OCI-LY1 (cell line): ENCODE data around the gene FMN1.

Experiments
- H2AFZ ChIP-seq: fragments of 200-600 bp; sonication (generic), shearing (Covaris generic); 2 replicates; pipeline ENCODE4 v1.6.0; 2014; ENCODE audit warnings: antibody characterized with exemption, mild to moderate bottlenecking, low read length
- H3F3A ChIP-seq: fragments of 200-600 bp; sonication (generic), shearing (Covaris generic); 2 replicates; pipeline ENCODE4 v1.6.0; 2014; ENCODE audit warnings: mild to moderate bottlenecking, antibody characterized with exemption, low read length, moderate library complexity; ENCODE audit not compliant: insufficient read depth
- H3K27ac ChIP-seq: fragments of 200-600 bp; sonication (generic); 2 replicates; pipeline ENCODE4 v1.5.1; 2014; ENCODE audit warnings: low read length, mixed run types, mild to moderate bottlenecking, low read depth; ENCODE audit not compliant: poor library complexity, severe bottlenecking
- H3K27me3 ChIP-seq: fragments of 200-600 bp; sonication (generic); 2 replicates; pipeline ENCODE4 v1.6.0; 2014; ENCODE audit warnings: antibody characterized with exemption, mild to moderate bottlenecking, low read length, moderate library complexity; ENCODE audit not compliant: insufficient read depth
- H3K36me3 ChIP-seq: fragments of 200-600 bp; sonication (generic); 2 replicates; pipeline ENCODE4 v1.6.1; 2014; ENCODE audit warnings: mild to moderate bottlenecking, antibody characterized with exemption, low read length, moderate library complexity, mixed read lengths; ENCODE audit not compliant: insufficient read depth
- H3K4me1 ChIP-seq: fragments of 200-600 bp; sonication (generic); 2 replicates; pipeline ENCODE4 v1.5.1; 2014; ENCODE audit warnings: mild to moderate bottlenecking, low read length, moderate library complexity; ENCODE audit not compliant: insufficient read depth, severe bottlenecking
- H3K4me2 ChIP-seq: fragments of 200-600 bp; sonication (generic), shearing (Covaris generic); 2 replicates; pipeline ENCODE4 v1.6.1; 2014; ENCODE audit warnings: low read length
- H3K4me3 ChIP-seq: fragments of 200-600 bp; sonication (generic); 2 replicates; pipeline ENCODE4 v1.5.1; 2014; ENCODE audit warnings: low read length, low read depth, mild to moderate bottlenecking, mixed read lengths; ENCODE audit not compliant: poor library complexity, severe bottlenecking
- H3K79me2 ChIP-seq: fragments of 200-600 bp; shearing (Covaris generic); 2 replicates; pipeline ENCODE4 v1.6.1; 2016; ENCODE audit warnings: mixed run types, low read length, mixed read lengths; ENCODE audit not compliant: insufficient read depth
- H3K9ac ChIP-seq: fragments of 200-600 bp; sonication (generic), shearing (Covaris generic); 2 replicates; pipeline ENCODE4 v1.6.1; 2014; ENCODE audit warnings: mild to moderate bottlenecking, low read length, mixed read lengths
- H3K9me2 ChIP-seq: fragments of 200-600 bp; sonication (generic), shearing (Covaris generic); 2 replicates; pipeline ENCODE4 v1.6.1; 2014; ENCODE audit warnings: low read depth, mild to moderate bottlenecking, low read length, mixed read lengths
- H3K9me3 ChIP-seq: fragments of 200-600 bp; shearing (Covaris generic); 2 replicates; pipeline ENCODE4 v1.6.1; 2014; ENCODE audit warnings: low read length, mixed read lengths
- H4K20me1 ChIP-seq: fragments of 200-600 bp; sonication (generic), shearing (Covaris generic); 2 replicates; pipeline ENCODE4 v1.6.0; 2016; ENCODE audit warnings: mild to moderate bottlenecking, low read length; ENCODE audit not compliant: insufficient read depth
- EZH2 ChIP-seq: fragments of 200-600 bp; sonication (generic), shearing (Covaris generic); IDR thresholded peaks from 2 replicates; pipeline ENCODE4 v1.8.0; 2017; ENCODE audit warnings: borderline replicate concordance, mixed run types, mild to moderate bottlenecking, antibody characterized with exemption, low read length, moderate library complexity, mixed read lengths
- TF ChIP-seq, protein P1 (sequence below): fragments of 200-600 bp; sonication (generic), shearing (Covaris generic); IDR thresholded peaks from 2 replicates; pipeline ENCODE4 v1.5.1; 2017; ENCODE audit warnings: mild to moderate bottlenecking, antibody characterized with exemption, low read length, moderate library complexity, mixed read lengths

The FMN1 gene

DNA sequence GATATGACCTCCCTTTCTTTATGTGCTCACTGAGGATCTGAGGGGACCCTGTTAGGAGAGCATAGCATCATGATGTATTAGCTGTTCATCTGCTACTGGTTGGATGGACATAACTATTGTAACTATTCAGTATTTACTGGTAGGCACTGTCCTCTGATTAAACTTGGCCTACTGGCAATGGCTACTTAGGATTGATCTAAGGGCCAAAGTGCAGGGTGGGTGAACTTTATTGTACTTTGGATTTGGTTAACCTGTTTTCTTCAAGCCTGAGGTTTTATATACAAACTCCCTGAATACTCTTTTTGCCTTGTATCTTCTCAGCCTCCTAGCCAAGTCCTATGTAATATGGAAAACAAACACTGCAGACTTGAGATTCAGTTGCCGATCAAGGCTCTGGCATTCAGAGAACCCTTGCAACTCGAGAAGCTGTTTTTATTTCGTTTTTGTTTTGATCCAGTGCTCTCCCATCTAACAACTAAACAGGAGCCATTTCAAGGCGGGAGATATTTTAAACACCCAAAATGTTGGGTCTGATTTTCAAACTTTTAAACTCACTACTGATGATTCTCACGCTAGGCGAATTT, 461.8 kb downstream of the FMN1 start:
- no peak overlapping the region for H3K4me2 ChIP-seq

DNA sequence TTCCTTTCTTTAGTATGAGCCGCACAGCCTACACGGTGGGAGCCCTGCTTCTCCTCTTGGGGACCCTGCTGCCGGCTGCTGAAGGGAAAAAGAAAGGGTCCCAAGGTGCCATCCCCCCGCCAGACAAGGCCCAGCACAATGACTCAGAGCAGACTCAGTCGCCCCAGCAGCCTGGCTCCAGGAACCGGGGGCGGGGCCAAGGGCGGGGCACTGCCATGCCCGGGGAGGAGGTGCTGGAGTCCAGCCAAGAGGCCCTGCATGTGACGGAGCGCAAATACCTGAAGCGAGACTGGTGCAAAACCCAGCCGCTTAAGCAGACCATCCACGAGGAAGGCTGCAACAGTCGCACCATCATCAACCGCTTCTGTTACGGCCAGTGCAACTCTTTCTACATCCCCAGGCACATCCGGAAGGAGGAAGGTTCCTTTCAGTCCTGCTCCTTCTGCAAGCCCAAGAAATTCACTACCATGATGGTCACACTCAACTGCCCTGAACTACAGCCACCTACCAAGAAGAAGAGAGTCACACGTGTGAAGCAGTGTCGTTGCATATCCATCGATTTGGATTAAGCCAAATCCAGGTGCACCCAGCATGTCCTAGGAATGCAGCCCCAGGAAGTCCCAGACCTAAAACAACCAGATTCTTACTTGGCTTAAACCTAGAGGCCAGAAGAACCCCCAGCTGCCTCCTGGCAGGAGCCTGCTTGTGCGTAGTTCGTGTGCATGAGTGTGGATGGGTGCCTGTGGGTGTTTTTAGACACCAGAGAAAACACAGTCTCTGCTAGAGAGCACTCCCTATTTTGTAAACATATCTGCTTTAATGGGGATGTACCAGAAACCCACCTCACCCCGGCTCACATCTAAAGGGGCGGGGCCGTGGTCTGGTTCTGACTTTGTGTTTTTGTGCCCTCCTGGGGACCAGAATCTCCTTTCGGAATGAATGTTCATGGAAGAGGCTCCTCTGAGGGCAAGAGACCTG, 463.5 kb downstream of the FMN1 start:
- H3K36me3 ChIP-seq = no peaks in the 10 kb centered on the region
- no peak overlapping the region for H3K4me3 ChIP-seq
- TF ChIP-seq, protein P1, sequence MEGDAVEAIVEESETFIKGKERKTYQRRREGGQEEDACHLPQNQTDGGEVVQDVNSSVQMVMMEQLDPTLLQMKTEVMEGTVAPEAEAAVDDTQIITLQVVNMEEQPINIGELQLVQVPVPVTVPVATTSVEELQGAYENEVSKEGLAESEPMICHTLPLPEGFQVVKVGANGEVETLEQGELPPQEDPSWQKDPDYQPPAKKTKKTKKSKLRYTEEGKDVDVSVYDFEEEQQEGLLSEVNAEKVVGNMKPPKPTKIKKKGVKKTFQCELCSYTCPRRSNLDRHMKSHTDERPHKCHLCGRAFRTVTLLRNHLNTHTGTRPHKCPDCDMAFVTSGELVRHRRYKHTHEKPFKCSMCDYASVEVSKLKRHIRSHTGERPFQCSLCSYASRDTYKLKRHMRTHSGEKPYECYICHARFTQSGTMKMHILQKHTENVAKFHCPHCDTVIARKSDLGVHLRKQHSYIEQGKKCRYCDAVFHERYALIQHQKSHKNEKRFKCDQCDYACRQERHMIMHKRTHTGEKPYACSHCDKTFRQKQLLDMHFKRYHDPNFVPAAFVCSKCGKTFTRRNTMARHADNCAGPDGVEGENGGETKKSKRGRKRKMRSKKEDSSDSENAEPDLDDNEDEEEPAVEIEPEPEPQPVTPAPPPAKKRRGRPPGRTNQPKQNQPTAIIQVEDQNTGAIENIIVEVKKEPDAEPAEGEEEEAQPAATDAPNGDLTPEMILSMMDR = no peak
- TF ChIP-seq EZH2 = no peak
- H3K4me2 ChIP-seq = no peak overlapping the region
- no peaks in the 10 kb centered on the region for H3K27me3 ChIP-seq
- no peaks in the 10 kb centered on the region for H3F3A ChIP-seq
- no peak overlapping the region for H2AFZ ChIP-seq
- no peak overlapping the region for H3K27ac ChIP-seq
- peaks cover 7% of the 10 kb centered on the region for H3K4me1 ChIP-seq
- H4K20me1 ChIP-seq = no peaks in the 10 kb centered on the region
- H3K79me2 ChIP-seq = no peaks in the 10 kb centered on the region
- H3K9me3 ChIP-seq = no peaks in the 10 kb centered on the region
- H3K9ac ChIP-seq = no peak overlapping the region
- no peaks in the 10 kb centered on the region for H3K9me2 ChIP-seq

More for the DNA sequence above, 461.8 kb downstream of the FMN1 start:
- H3F3A ChIP-seq = no peaks in the 10 kb centered on the region
- peaks cover 7% of the 10 kb centered on the region for H3K4me1 ChIP-seq
- no peak overlapping the region for H3K27ac ChIP-seq
- H4K20me1 ChIP-seq = no peaks in the 10 kb centered on the region
- no peak overlapping the region for H3K9ac ChIP-seq
- H3K9me3 ChIP-seq = no peaks in the 10 kb centered on the region
- no peaks in the 10 kb centered on the region for H3K9me2 ChIP-seq
- H3K79me2 ChIP-seq = no peaks in the 10 kb centered on the region
- H3K36me3 ChIP-seq = no peaks in the 10 kb centered on the region
- H3K4me3 ChIP-seq = no peak overlapping the region
- H3K27me3 ChIP-seq = no peaks in the 10 kb centered on the region
- no peak overlapping the region for H2AFZ ChIP-seq
- TF ChIP-seq EZH2 = no peak
- TF ChIP-seq, protein P1 = no peak

DNA sequence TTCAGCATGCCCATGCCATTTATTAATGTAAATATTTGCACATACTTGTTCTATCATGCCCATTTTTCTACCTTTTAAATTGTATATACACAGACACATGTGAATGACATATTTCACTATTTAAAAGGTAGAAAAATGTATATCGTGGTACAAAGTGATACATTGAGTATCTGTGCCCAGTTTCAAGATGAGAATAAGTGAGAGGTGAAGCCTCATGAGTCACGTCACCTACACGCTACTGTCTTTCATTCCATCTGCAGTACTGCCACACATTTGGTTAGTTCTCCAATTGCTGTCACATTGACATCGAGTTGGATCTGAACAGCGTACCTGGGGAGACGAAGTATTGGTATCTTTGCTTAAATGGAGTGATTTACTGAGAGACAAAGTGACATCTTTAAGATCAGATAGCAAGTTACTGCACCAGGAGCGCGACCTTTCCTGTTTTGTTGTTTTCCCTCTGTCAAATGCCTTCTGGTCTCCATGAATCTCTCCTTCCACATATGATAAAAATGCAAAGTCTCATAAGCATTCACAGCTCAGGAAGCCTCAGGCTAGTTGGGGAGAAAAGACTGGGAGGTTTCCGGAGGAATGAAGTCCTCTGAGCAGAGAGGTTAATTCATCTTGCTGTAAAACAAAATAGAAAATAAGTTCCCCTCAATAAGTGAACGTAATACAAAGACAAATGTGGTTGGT, 464.7 kb downstream of the FMN1 start:
- no peak overlapping the region for H3K9ac ChIP-seq
- H3K79me2 ChIP-seq = no peaks in the 10 kb centered on the region
- H3F3A ChIP-seq = no peaks in the 10 kb centered on the region
- no peak overlapping the region for H3K27ac ChIP-seq
- H3K9me2 ChIP-seq = no peaks in the 10 kb centered on the region
- TF ChIP-seq EZH2 = no peak
- TF ChIP-seq, protein P1 = no peak
- no peak overlapping the region for H2AFZ ChIP-seq
- peaks cover 7% of the 10 kb centered on the region for H3K4me1 ChIP-seq
- H3K4me3 ChIP-seq = no peak overlapping the region
- no peaks in the 10 kb centered on the region for H4K20me1 ChIP-seq
- H3K27me3 ChIP-seq = no peaks in the 10 kb centered on the region
- no peaks in the 10 kb centered on the region for H3K9me3 ChIP-seq
- no peak overlapping the region for H3K4me2 ChIP-seq
- no peaks in the 10 kb centered on the region for H3K36me3 ChIP-seq
